Measurements from ENCODE around the gene PIBF1.

Gene PIBF1

DNA sequence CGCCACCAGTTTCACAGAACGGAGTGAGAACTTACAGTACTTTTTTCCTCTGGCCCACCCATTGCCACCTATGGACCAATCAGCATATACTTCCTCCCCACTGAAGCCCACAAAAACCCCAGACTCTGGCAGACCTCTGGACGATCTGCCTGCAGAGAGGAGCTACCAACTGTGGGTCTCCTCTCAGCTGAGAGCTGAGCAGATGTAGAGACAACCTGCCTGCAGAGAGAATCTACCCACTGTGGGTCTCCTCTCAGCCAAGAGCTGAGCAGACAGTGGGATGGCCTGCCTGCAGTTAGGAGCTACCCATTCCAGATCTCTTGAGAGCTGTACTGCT, 69.7 kb downstream of the PIBF1 start:
- TF ChIP-seq, protein P1, sequence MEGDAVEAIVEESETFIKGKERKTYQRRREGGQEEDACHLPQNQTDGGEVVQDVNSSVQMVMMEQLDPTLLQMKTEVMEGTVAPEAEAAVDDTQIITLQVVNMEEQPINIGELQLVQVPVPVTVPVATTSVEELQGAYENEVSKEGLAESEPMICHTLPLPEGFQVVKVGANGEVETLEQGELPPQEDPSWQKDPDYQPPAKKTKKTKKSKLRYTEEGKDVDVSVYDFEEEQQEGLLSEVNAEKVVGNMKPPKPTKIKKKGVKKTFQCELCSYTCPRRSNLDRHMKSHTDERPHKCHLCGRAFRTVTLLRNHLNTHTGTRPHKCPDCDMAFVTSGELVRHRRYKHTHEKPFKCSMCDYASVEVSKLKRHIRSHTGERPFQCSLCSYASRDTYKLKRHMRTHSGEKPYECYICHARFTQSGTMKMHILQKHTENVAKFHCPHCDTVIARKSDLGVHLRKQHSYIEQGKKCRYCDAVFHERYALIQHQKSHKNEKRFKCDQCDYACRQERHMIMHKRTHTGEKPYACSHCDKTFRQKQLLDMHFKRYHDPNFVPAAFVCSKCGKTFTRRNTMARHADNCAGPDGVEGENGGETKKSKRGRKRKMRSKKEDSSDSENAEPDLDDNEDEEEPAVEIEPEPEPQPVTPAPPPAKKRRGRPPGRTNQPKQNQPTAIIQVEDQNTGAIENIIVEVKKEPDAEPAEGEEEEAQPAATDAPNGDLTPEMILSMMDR (IDR thresholded peaks at IDR 0.05; ENCODE audit: extremely low read depth, missing control alignments): no peak
- DNase-seq (ENCODE audit: low spot score): no peak

DNA sequence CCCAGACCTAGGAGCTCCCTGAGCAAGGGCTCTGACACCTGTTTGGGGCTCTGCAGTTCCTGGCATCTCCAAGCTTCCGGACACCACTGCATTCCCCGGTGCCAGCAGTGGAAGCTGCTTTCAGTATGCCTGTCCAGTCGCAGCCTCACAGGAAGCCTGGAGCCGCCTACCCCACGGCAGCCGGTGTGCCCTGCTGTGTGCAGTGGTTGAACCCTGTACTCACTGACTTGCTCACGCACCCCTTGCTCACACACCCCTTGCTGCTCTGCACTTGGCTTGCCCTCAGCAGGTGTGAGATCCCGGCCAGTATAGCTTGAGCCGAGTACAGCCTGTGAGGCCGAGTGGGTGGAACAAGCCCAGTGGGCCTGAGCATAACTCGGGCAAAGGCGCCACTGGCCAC, 70.3 kb downstream of the PIBF1 start:
- DNase-seq (ENCODE audit: low spot score): no peak

GRCh38 chr13:72853000-72853399, 71.1 kb downstream of the PIBF1 start:
- no peak for DNase-seq (ENCODE audit: low spot score)
- TF ChIP-seq, protein P1 (IDR thresholded peaks at IDR 0.05; ENCODE audit: extremely low read depth, missing control alignments): no peak

More for the DNA sequence above, 70.3 kb downstream of the PIBF1 start:
- TF ChIP-seq, protein P1 (IDR thresholded peaks at IDR 0.05; ENCODE audit: extremely low read depth, missing control alignments): no peak

DNA sequence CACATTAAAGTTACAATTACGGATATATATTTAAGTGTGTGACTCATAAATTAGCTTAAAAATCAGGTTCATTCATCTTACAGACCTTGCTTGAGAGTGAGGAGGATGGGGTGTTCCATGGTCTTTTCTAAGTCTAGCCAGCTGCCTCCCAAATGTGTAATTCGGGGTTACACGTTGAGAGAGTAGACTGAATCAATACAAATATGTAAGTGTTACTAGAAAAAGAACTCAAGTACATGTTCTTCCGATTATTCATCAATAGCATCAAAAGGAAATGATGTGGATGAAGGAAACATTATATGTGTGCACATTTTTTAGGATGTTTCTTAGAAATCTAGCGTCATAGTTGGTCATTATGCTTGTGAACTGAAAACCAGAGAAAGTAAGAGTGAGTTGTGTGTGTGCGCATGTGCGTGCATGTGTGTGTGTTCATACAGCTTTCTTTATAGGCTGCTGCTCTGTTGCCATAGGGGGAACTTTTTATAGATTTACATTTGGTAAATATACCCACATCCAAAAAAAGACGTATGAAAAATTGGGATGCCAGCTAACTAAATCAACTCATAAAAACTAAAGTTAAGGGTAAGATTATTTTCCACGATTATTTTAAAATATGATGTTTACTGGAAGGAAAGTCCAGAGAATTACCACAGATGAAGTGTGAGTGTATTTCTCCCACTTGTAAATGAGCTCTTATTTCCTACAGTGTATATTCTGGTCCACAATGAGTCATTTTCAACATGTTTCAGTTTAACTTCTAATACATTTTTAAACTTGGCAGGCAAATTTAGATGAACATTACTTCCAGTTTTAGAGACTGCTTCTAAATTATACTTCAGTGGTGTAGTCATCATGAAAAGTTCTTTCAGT, 82.4 kb downstream of the PIBF1 start:
- TF ChIP-seq, protein P1 (IDR thresholded peaks at IDR 0.05; ENCODE audit: extremely low read depth, missing control alignments): no peak
- peak; percentile 32 for DNase-seq (ENCODE audit: low spot score)

GRCh38 chr13:72868229-72868628, 86.3 kb downstream of the PIBF1 start:
- no peak for DNase-seq (ENCODE audit: low spot score)
- TF ChIP-seq, protein P1 (IDR thresholded peaks at IDR 0.05; ENCODE audit: extremely low read depth, missing control alignments): no peak

- TF ChIP-seq, protein P1 (IDR thresholded peaks at IDR 0.05; ENCODE audit: extremely low read depth, missing control alignments): no peak
- no peak for DNase-seq (ENCODE audit: low spot score)
Measured at GRCh38 chr13:72875233-72875632, 93.3 kb downstream of the PIBF1 start.

DNA sequence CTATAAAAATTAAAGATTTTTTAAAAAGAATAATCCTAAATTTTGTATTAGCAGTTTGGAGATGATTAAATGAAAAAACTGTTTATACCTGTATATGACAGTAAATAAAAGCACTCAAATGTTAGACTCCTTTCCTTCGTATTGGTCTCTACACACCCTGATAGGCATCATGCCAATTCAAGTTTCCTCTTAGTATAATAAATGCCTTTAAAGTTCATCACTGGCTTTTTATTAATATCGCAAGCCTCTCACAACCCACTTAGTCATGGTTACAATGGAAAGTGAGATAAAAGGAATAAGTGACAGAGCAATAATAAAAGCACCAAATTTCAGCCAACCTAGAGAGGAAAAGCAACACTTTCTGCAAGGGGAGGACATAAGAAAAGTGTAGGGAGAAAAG, 102.2 kb downstream of the PIBF1 start:
- DNase-seq (ENCODE audit: low spot score): no peak
- TF ChIP-seq, protein P1 (IDR thresholded peaks at IDR 0.05; ENCODE audit: extremely low read depth, missing control alignments): no peak

Data from GM20000 (cell line).